GM19468 (cell line): ENCODE results near the gene CDH4.
"Not testable (repeated sequence)": the region's sequence is repeated elsewhere in the genome, so short reads cannot be mapped to it uniquely, and the experiment has no call there.

ENCODE experiments used
- ATAC-seq: cut with Tn5 transposase; IDR thresholded peaks from one replicate; pipeline ENCODE4 v1.9.1; 2021; ENCODE audit warnings: mild to moderate bottlenecking, moderate library complexity, moderate number of reproducible peaks; ENCODE audit not compliant: unreplicated experiment; ENCODE audit errors: extremely low read depth

The CDH4 gene

GRCh38 chr20:61957961-61958715 lies 706.1 kb downstream of the CDH4 start:
- no peak for ATAC-seq

- no peak for ATAC-seq
Observed at GRCh38 chr20:61958773-61959700, 707.0 kb downstream of the CDH4 start.

- no peak for ATAC-seq
Observed at GRCh38 chr20:61960836-61961235, 708.8 kb downstream of the CDH4 start.

- ATAC-seq, result no peak
Observed at GRCh38 chr20:61963149-61963548, 711.1 kb downstream of the CDH4 start.

- no peak for ATAC-seq
Observed at GRCh38 chr20:61963885-61964674, 712.0 kb downstream of the CDH4 start.

- ATAC-seq, result no peak
Observed at GRCh38 chr20:61964675-61965605, 712.9 kb downstream of the CDH4 start.

- no peak for ATAC-seq
Observed at GRCh38 chr20:61965606-61966491, 713.8 kb downstream of the CDH4 start.

GRCh38 chr20:61966492-61967244 lies 714.6 kb downstream of the CDH4 start:
- no peak for ATAC-seq

GRCh38 chr20:61967300-61967699 lies 715.2 kb downstream of the CDH4 start:
- ATAC-seq, result no peak

GRCh38 chr20:61968036-61968810 lies 716.2 kb downstream of the CDH4 start:
- no peak for ATAC-seq

GRCh38 chr20:61968932-61969331 lies 716.9 kb downstream of the CDH4 start:
- no peak for ATAC-seq

GRCh38 chr20:61969806-61970205 lies 717.7 kb downstream of the CDH4 start:
- ATAC-seq, result no peak

GRCh38 chr20:61970357-61970756 lies 718.3 kb downstream of the CDH4 start:
- no peak for ATAC-seq

GRCh38 chr20:61971595-61971994 lies 719.5 kb downstream of the CDH4 start:
- ATAC-seq, result not testable (repeated sequence)

- no peak for ATAC-seq
Observed at GRCh38 chr20:61972636-61973508, 720.8 kb downstream of the CDH4 start.
